Tibial nerve (tissue), 4 donors: ENCODE results near the gene FERMT3. TPM values are rescaled to one million over a fixed set of nuclear protein-coding genes. Genes with fewer than 3 reads are reported as not detected.

Experiments
- DNase-seq, 2 donors: peaks; one replicate each; pipeline ENCODE4 v3.0.0-alpha.2; 2019; ENCODE audit warnings: low spot score in 2 of 2
- H3K27ac ChIP-seq, 4 donors: fragments of 200-600 bp; sonication (generic) in 3 of 4; one replicate each; pipeline ENCODE4 v1.5.1; 2017 to 2019; ENCODE audit warnings: mild to moderate bottlenecking in 1 of 4
- H3K27me3 ChIP-seq, 2 donors: fragments of 200-600 bp; sonication (generic) in 1 of 2; one replicate each; pipeline versions ENCODE4 v1.5.1 to v1.6.0; 2017 to 2019
- H3K36me3 ChIP-seq, 3 donors: fragments of 200-600 bp; sonication (generic); one replicate each; pipeline ENCODE4 v1.5.1; 2018 to 2019
- H3K4me1 ChIP-seq, 4 donors: fragments of 200-600 bp; sonication (generic) in 3 of 4; one replicate each; pipeline ENCODE4 v1.5.1; 2017 to 2019
- H3K4me3 ChIP-seq, 4 donors: fragments of 200-600 bp; sonication (generic) in 3 of 4; one replicate each; pipeline ENCODE4 v1.5.1; 2017 to 2019; ENCODE audit warnings: mild to moderate bottlenecking in 1 of 4, moderate library complexity in 1 of 4
- H3K9me3 ChIP-seq, 4 donors: fragments of 200-600 bp; sonication (generic) in 3 of 4; one replicate each; pipeline ENCODE4 v1.5.1; 2017 to 2019
- EP300 ChIP-seq, 2 donors: sonication (generic); formaldehyde crosslinking; IDR thresholded peaks; one replicate each; pipeline ENCODE4 v1.6.1; 2017; ENCODE audit warnings: antibody characterized with exemption in 2 of 2, mild to moderate bottlenecking in 1 of 2
- POLR2A ChIP-seq, 2 donors: fragments of 450-650 bp; IDR thresholded peaks; one replicate each; pipeline ENCODE4 v1.6.1; 2017; ENCODE audit warnings: antibody characterized with exemption in 2 of 2, mild to moderate bottlenecking in 2 of 2, moderate library complexity in 2 of 2
- WGBS, 2 donors: methylation state at CpG; one replicate each; pipeline ENCODE4 v1.1.5; 2018; 5-methylcytosine and 5-hydroxymethylcytosine counted together
- total RNA-seq, 4 donors: library from RNA; depleted of rRNA; stranded (reverse); fragments of >200 nt; gene quantifications; one replicate each; pipeline ENCODE4 v1.1.0, GENCODE V29; 2016
- TF ChIP-seq, protein P1 (sequence below), 5 experiments: fragments of 200-600 bp in 3 of 5; fragments of 450-650 bp in 2 of 5; sonication (generic) in 3 of 5; IDR thresholded peaks; one replicate each; pipeline ENCODE4 v1.5.1; 2016 to 2019; ENCODE audit warnings: antibody characterized with exemption in 5 of 5, mild to moderate bottlenecking in 3 of 5, moderate library complexity in 2 of 5

FERMT3 gene
- total RNA-seq, 4 donors from 2014 or later, result 17.2 to 83.1 (median 29.6) TPM

DNA sequence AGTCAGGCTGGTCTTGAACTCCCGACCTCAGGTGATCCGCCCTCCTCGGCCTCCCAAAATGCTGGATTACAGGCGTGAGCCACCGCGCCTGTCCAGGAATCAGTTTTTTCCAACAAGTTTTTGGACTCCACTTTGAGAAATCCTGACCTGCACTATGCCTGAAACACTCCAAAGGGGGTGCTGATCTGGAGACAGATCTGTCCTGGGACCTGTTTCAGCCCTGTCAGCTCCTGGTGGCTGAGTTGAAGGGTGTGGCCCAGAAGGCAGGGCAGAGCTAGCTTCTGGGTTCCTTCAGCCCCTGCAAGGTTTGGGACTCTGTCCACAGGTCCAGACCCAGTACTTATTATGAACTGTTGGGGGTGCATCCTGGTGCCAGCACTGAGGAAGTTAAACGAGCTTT is 25.0 kb downstream of the FERMT3 start:
- WGBS, 2 donors, result 85 to 87% methylated on average over 7 of the region's 7 CpGs
- no peaks in the 10 kb centered on the region for H3K9me3 ChIP-seq
- H3K4me3 ChIP-seq, result no peak overlapping the region
- peak overlapping the region in 1 of 4 donors; percentile 96 for H3K27ac ChIP-seq
- no peak for DNase-seq
- peaks cover 0 to 6% (median 0%) of the 10 kb centered on the region in 3 donors for H3K36me3 ChIP-seq
- peaks cover 0 to 82% (median 45%) of the 10 kb centered on the region in 4 donors for H3K4me1 ChIP-seq
- no peaks in the 10 kb centered on the region for H3K27me3 ChIP-seq
- TF ChIP-seq EP300 (IDR thresholded peaks at IDR 0.05), result no peak

DNA sequence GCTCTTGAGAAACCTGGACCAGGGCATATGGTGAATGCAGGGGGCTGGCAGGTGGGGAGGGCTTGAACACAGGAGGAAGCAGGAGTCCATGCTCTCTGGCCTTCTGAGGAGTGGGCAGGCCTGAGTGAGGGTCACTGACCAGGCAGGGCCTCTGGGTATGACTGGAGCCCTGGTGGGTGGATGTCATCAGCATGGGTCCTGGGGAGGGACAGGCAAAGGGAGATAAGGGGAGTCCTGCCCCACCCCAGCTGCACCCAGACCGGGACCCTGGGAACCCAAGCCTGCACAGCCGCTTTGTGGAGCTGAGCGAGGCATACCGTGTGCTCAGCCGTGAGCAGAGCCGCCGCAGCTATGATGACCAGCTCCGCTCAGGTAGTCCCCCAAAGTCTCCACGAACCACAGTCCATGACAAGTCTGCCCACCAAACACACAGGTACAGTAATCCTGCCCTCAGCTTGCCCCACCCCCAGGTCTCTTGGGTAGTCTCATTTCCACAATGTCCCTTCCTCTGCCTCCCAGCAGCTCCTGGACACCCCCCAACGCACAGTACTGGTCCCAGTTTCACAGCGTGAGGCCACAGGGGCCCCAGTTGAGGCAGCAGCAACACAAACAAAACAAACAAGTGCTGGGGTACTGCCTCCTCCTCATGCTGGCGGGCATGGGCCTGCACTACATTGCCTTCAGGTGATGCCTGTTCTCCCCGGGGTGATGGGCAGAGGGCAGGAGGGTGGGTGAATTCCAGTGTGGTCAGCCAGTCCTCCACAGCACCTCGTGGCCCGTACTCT is 25.9 kb downstream of the FERMT3 start:
- no peak overlapping the region for H3K4me3 ChIP-seq
- no peaks in the 10 kb centered on the region for H3K27me3 ChIP-seq
- H3K36me3 ChIP-seq, result peaks cover 0 to 13% (median 0%) of the 10 kb centered on the region in 3 donors
- H3K27ac ChIP-seq, result peak overlapping the region in 1 of 4 donors; percentile 9
- H3K9me3 ChIP-seq, result no peaks in the 10 kb centered on the region
- H3K4me1 ChIP-seq, result peaks cover 0 to 74% (median 37%) of the 10 kb centered on the region in 4 donors
- no peak for DNase-seq
- 87 to 88% methylated on average over 12 to 15 of the region's 15 CpGs for WGBS, 2 donors
- TF ChIP-seq POLR2A (IDR thresholded peaks at IDR 0.05), result no peak
- no peak for TF ChIP-seq EP300 (IDR thresholded peaks at IDR 0.05)
- TF ChIP-seq, protein P1, sequence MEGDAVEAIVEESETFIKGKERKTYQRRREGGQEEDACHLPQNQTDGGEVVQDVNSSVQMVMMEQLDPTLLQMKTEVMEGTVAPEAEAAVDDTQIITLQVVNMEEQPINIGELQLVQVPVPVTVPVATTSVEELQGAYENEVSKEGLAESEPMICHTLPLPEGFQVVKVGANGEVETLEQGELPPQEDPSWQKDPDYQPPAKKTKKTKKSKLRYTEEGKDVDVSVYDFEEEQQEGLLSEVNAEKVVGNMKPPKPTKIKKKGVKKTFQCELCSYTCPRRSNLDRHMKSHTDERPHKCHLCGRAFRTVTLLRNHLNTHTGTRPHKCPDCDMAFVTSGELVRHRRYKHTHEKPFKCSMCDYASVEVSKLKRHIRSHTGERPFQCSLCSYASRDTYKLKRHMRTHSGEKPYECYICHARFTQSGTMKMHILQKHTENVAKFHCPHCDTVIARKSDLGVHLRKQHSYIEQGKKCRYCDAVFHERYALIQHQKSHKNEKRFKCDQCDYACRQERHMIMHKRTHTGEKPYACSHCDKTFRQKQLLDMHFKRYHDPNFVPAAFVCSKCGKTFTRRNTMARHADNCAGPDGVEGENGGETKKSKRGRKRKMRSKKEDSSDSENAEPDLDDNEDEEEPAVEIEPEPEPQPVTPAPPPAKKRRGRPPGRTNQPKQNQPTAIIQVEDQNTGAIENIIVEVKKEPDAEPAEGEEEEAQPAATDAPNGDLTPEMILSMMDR (IDR thresholded peaks at IDR 0.05), result no peak

DNA sequence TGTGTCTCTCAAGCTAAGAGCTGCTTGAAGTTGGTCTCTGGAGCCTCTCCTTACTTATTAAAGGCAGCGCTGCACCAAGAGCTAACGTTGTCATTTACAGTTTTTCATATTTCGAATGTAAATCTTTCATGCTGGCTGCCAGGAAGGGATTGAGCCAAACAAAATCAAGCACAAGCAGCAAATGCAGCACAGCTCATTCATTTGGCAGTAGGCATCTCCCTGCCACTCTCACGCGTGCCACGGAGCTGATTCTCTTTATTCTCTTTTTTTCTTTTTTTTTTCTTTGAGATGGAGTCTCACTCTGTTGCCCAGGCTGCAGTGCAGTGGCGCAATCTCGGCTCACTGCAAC is 26.4 kb downstream of the FERMT3 start:
- Histone ChIP-seq H3K9me3 (no peaks in the 10 kb centered on the region), H3K36me3 (peaks cover 0 to 18% (median 0%) of the 10 kb centered on the region in 3 donors), H3K4me3 (no peak overlapping the region), H3K27me3 (no peaks in the 10 kb centered on the region), H3K27ac (no peak overlapping the region), H3K4me1 (peaks cover 0 to 68% (median 36%) of the 10 kb centered on the region in 4 donors)
- WGBS, 2 donors, result 66 to 78% methylated on average over 8 of the region's 8 CpGs
- TF ChIP-seq, protein P1 (IDR thresholded peaks at IDR 0.05), result no peak
- TF ChIP-seq POLR2A (IDR thresholded peaks at IDR 0.05), result no peak
- DNase-seq, result no peak

DNA sequence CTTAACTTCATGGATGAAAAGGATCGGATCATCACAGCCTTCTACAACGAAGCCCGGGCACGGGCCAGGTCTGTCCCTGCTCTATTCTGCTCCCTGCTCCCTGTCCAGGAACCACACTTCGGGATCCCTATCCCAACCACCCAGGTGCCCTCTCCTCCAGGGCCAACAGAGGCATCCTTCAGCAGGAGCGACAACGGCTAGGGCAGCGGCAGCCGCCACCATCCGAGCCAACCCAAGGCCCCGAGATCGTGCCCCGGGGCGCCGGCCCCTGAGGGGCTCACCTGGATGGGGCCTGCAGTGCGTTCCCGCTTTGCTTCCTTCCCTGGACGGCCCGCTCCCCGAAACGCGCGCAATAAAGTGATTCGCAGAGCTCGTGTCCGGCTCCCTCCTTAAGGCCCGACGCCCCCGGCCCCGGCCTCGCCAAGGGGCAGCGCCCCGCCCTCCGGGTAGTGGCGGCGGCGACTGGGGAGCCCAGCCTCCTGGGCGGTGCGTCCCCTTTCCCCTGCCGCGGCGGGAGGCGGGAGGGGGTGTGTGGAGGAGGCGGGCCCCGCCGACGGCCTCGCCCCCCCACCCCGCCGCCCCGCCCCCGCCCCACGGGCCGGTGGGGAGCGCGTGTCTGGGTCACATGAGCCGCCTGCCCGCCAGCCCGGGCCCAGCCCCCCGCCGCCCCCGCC is 27.5 kb downstream of the FERMT3 start, which contains the start of gene VEGFB:
VEGFB (plus strand) TSS at position 672 of the 674 bp plus-strand sequence. CDS start 250 bp downstream, outside the sequence.
- WGBS, 2 donors, result 3 to 9% methylated on average over 24 to 33 of the region's 62 CpGs
- no peaks in the 10 kb centered on the region for H3K27me3 ChIP-seq
- TF ChIP-seq, protein P1 (IDR thresholded peaks at IDR 0.05), result no peak
- peak in 1 of 2 donors; percentile 45 for TF ChIP-seq POLR2A (IDR thresholded peaks at IDR 0.05)
- TF ChIP-seq EP300 (IDR thresholded peaks at IDR 0.05), result peak in 1 of 2 donors; percentile 67
- H3K36me3 ChIP-seq, result peaks cover 0 to 30% (median 4%) of the 10 kb centered on the region in 3 donors
- peak; percentile 53 to 55 for DNase-seq
- H3K9me3 ChIP-seq, result no peaks in the 10 kb centered on the region
- H3K4me1 ChIP-seq, result peaks cover 0 to 64% (median 36%) of the 10 kb centered on the region in 4 donors
- peak within 1 kb of the TSS; percentile 57 to 90 (median 77) for H3K4me3 ChIP-seq
- H3K27ac ChIP-seq, result peak within 1 kb of the TSS; percentile 71 to 94 (median 89)

DNA sequence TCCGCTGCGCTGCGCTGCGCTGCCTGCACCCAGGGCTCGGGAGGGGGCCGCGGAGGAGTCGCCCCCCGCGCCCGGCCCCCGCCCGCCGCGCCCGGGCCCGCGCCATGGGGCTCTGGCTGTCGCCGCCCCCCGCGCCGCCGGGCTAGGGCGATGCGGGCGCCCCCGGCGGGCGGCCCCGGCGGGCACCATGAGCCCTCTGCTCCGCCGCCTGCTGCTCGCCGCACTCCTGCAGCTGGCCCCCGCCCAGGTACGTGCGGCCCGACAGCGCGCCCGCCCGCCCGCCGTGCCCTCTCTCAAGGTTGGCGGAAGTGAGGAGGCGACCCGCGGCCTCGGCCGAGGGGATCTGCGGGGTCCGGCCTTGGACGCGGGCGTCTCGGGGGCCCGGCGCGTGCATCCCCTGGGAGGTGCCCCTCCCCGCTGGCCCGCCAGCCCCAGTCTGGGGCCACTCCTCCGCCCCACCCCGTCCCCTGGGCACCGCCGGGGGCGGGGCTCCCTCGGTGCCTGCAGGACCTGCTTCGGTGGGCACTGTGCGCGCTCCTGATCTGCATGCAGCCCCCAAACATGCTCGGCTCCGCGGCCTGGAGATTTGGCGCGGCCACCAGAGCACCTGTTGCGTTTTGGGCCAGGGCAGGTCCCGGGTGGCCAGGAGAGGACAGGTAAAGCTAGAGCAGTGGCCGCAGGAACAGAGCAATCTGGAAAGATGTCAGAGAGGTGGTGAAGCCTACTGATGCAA is 28.3 kb downstream of the FERMT3 start:
- H3K27ac ChIP-seq, result peak overlapping the region; percentile 71 to 94 (median 89)
- WGBS, 2 donors, result 9 to 12% methylated on average over 11 to 13 of the region's 80 CpGs
- no peaks in the 10 kb centered on the region for H3K9me3 ChIP-seq
- DNase-seq, result no peak
- H3K27me3 ChIP-seq, result no peaks in the 10 kb centered on the region
- H3K36me3 ChIP-seq, result peaks cover 0 to 33% (median 4%) of the 10 kb centered on the region in 3 donors
- peaks cover 0 to 59% (median 29%) of the 10 kb centered on the region in 4 donors for H3K4me1 ChIP-seq
- TF ChIP-seq POLR2A (IDR thresholded peaks at IDR 0.05) (peak in 1 of 2 donors; percentile 29), EP300 (IDR thresholded peaks at IDR 0.05) (peak in 1 of 2 donors; percentile 9)
- TF ChIP-seq, protein P1 (IDR thresholded peaks at IDR 0.05), result peak in 1 of 5 experiments; percentile 40
- H3K4me3 ChIP-seq, result peak overlapping the region; percentile 53 to 90 (median 68)
